Measurements from ENCODE around the gene TTC16. TPM values are rescaled to one million over a fixed set of nuclear protein-coding genes. Genes with fewer than 3 reads are reported as not detected.
A peak's percentile ranks its signal among the peaks of the same experiment; 100 is the strongest.

TTC16 gene
- total RNA-seq, 1 experiment from 2014 or later, result not detected

GRCh38 chr9:127721391-127721821 is 5.5 kb downstream of the TTC16 start:
- Mint-ChIP-seq H3K9me3 (no peaks in the 10 kb centered on the region), H3K4me3 (no peak overlapping the region), H3K36me3 (no peaks in the 10 kb centered on the region), H3K27me3 (ENCODE audit: low read depth) (no peaks in the 10 kb centered on the region), H3K27ac (no peak overlapping the region), H3K4me1 (peaks cover 14% of the 10 kb centered on the region)
- no peak for ATAC-seq
- TF ChIP-seq ZNF232 (CRISPR knock-in tag; IDR thresholded peaks at IDR 0.05) (no peak), JUN (CRISPR knock-in tag; IDR thresholded peaks at IDR 0.05) (no peak), KAT7 (CRISPR knock-in tag; IDR thresholded peaks at IDR 0.05; ENCODE audit: borderline replicate concordance) (no peak), IRF2 (CRISPR knock-in tag; IDR thresholded peaks at IDR 0.05; ENCODE audit: borderline replicate concordance, low read depth) (no peak), ZNF416 (CRISPR knock-in tag; IDR thresholded peaks at IDR 0.05) (no peak), JAZF1 (CRISPR knock-in tag; IDR thresholded peaks at IDR 0.05) (no peak), TCF7 (CRISPR knock-in tag; IDR thresholded peaks at IDR 0.05; ENCODE audit: low read depth) (no peak), CBFB (CRISPR knock-in tag; IDR thresholded peaks at IDR 0.05; ENCODE audit: low read depth) (no peak), FOXK1 (CRISPR knock-in tag; IDR thresholded peaks at IDR 0.05) (no peak)
- POLR2A ChIA-PET, result no interaction called here
- no peak for DNase-seq (ENCODE audit: low spot score)
- CTCF ChIA-PET, result interaction anchor here (0.8 to 1.6 kb wide), 5 partner anchors 13 to 232 kb away, joined by 3 to 16 read pairs (median 3); partner anchors contain the start of gene TOR2A

GRCh38 chr9:127722055-127722745 is 6.3 kb downstream of the TTC16 start:
- CTCF ChIA-PET, result interaction anchor here (0.8 to 1.6 kb wide), 5 partner anchors 10 to 232 kb away, joined by 3 to 16 read pairs (median 3); partner anchors contain the start of gene TOR2A

More at GRCh38 chr9:127722055-127722745, 6.3 kb downstream of the TTC16 start:
- H3K9me3 Mint-ChIP-seq, result no peaks in the 10 kb centered on the region
- H3K4me3 Mint-ChIP-seq, result no peak overlapping the region
- H3K4me1 Mint-ChIP-seq, result peaks cover 14% of the 10 kb centered on the region
- ATAC-seq, result peak; percentile 6; the same call in 1 of the 2 replicates
- no peaks in the 10 kb centered on the region for H3K36me3 Mint-ChIP-seq
- H3K27me3 Mint-ChIP-seq (ENCODE audit: low read depth), result no peaks in the 10 kb centered on the region
- H3K27ac Mint-ChIP-seq, result no peak overlapping the region
- POLR2A ChIA-PET, result no interaction called here
- no peak for DNase-seq (ENCODE audit: low spot score)
- no peak for TF ChIP-seq IRF2 (CRISPR knock-in tag; IDR thresholded peaks at IDR 0.05; ENCODE audit: borderline replicate concordance, low read depth)
- no peak for TF ChIP-seq ZNF425 (CRISPR knock-in tag; conservative IDR thresholded peaks at IDR 0.05)
- no peak for TF ChIP-seq PRDM15 (CRISPR knock-in tag; IDR thresholded peaks at IDR 0.05)
- TF ChIP-seq ZNF138 (CRISPR knock-in tag; conservative IDR thresholded peaks at IDR 0.05), result no peak
- no peak for TF ChIP-seq TP53 (CRISPR knock-in tag; IDR thresholded peaks at IDR 0.05)
- TF ChIP-seq CDX4 (CRISPR knock-in tag; IDR thresholded peaks at IDR 0.05; ENCODE audit: borderline replicate concordance), result no peak
- TF ChIP-seq STAT6 (CRISPR knock-in tag; conservative IDR thresholded peaks at IDR 0.05; ENCODE audit: low read depth), result no peak
